ENCODE measurements around the gene NOP9.

The NOP9 gene

DNA sequence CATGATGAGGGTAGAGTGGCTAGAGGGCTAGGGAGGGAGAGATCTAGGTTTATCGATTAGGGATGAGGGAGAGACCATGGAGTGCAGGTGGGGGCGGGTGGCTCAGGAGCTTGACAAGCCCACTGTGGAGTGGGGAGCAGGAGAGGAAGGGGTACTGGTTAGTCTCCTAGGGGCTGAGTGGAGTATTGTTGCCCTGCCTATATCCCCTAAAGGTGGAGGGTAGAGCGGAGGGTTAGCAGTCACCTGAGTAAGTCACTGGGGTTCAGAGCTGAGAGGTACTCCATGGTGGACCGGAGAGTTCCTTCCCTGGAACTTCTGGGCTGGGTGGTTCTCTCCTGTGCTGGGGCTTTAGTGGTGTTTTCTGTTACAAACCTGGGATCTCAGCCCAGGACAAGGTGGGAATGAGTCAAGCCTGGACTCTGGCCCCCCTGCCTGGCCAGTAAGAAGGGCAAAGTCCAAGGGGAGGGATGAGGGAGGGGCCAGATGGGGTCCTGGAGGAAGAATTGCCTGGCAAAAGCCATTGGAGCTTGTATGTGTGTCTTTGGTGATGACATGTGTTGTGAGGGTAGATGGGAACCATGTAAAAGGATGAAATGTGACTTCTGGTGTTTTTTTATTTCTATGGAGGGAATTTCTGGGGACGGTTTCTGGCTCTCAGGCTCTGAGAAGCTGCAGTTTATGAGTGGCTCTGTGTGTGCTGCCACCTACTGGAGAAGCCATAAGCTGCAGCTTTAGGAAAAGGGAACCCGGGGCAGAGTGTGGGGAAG is 8.1 kb downstream of the NOP9 start, which contains the start of gene CIDEB:
TSS of gene CIDEB (minus strand) at position 403 of the 767 bp plus-strand sequence. CDS start at position 284, 119 bp downstream.
- in situ Hi-C loops (cut with MboI; ENCODE audit: low sequenced_read_pairs): no loop called here

- in situ Hi-C loops (cut with MboI; ENCODE audit: low sequenced_read_pairs): no loop called here
Measured at GRCh38 chr14:24308342-24309124, 8.9 kb downstream of the NOP9 start.

DNA sequence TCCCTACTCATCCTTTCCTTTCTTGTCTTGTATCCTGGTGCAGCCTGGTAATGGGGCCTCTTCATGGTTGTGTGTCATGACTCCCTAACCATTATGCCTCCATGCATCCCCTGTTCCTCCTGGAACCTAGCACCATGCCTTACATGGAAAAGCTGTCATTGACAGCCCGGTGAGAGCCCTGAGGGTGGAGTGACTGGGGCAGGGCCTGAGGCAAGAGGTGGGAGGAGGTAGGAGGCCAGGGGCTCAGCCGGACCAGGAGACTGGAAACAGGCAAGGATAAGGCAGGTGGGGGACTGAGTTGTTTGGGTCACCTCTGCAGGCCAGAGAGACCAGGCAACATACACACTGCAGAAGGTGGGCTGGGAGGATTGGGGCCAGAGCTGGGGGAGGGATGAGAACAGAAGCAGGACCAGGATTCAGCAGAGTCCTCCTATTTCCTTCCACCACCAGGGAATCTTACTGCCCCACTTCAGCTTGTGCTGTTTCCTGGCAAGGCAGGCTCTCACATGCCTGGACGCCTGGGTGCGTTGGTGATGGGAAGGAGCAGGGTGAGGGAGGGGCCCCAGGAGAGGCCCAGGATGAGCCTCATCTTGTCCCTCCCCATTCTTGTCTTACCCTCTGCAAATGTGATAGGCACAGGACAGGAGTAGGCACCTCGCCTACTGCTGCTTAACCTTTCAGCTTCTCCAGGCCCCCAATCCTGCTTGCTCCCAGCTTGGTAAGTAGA is 10.1 kb downstream of the NOP9 start, which contains the start of gene LTB4R2:
TSS of gene LTB4R2 (plus strand) at position 603 of the 727 bp plus-strand sequence. CDS start 525 bp downstream, outside the sequence.
- in situ Hi-C loops (cut with MboI; ENCODE audit: low sequenced_read_pairs): no loop called here

GRCh38 chr14:24310265-24310645 is 10.6 kb downstream of the NOP9 start:
- in situ Hi-C loops (cut with MboI; ENCODE audit: low sequenced_read_pairs): no loop called here

DNA sequence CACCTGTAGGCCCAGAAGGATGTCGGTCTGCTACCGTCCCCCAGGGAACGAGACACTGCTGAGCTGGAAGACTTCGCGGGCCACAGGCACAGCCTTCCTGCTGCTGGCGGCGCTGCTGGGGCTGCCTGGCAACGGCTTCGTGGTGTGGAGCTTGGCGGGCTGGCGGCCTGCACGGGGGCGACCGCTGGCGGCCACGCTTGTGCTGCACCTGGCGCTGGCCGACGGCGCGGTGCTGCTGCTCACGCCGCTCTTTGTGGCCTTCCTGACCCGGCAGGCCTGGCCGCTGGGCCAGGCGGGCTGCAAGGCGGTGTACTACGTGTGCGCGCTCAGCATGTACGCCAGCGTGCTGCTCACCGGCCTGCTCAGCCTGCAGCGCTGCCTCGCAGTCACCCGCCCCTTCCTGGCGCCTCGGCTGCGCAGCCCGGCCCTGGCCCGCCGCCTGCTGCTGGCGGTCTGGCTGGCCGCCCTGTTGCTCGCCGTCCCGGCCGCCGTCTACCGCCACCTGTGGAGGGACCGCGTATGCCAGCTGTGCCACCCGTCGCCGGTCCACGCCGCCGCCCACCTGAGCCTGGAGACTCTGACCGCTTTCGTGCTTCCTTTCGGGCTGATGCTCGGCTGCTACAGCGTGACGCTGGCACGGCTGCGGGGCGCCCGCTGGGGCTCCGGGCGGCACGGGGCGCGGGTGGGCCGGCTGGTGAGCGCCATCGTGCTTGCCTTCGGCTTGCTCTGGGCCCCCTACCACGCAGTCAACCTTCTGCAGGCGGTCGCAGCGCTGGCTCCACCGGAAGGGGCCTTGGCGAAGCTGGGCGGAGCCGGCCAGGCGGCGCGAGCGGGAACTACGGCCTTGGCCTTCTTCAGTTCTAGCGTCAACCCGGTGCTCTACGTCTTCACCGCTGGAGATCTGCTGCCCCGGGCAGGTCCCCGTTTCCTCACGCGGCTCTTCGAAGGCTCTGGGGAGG is 11.3 kb downstream of the NOP9 start, which contains the start of gene LTB4R:
TSS of gene LTB4R (plus strand) at position 857 of the 959 bp plus-strand sequence. CDS start 4,150 bp downstream, outside the sequence.
- in situ Hi-C loops (cut with MboI; ENCODE audit: low sequenced_read_pairs): no loop called here

DNA sequence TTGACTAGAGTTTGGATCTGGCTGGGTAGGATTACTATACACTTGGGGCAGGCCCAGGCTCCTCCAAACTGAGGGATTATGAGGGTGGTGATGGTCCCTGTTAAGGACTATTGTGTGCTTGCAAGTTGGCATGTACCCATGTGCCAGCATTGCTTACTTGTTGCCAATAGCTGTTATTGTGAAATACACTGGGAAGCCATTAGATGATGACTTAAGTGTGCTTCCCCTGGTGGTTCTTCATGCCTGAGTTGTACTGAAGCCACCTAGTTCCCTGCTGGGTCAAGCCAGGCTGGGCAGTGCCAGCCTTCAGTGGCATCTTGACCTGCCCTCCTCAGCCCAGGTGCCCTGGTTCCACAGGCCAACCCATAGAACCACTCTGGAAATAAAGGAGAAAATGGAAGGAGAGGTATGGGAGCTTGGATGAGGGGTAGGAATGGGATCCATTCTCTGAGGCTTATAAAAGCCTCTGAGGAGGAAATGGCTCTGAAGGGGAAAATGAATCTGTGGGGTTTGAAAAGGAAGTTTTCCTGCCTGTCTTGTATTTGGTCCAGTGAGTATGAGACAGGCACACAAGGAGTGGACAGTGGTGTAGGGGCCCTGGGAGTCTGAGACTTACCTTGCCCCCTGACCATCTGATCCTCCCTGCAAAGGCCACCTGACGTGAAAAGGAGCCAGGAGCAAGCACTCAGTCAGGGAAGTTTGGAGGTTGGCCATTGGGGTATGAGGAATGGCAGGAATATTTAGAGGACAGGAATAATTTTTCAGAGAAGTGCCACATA is 12.4 kb downstream of the NOP9 start:
- in situ Hi-C loops (cut with MboI; ENCODE audit: low sequenced_read_pairs): no loop called here

DNA sequence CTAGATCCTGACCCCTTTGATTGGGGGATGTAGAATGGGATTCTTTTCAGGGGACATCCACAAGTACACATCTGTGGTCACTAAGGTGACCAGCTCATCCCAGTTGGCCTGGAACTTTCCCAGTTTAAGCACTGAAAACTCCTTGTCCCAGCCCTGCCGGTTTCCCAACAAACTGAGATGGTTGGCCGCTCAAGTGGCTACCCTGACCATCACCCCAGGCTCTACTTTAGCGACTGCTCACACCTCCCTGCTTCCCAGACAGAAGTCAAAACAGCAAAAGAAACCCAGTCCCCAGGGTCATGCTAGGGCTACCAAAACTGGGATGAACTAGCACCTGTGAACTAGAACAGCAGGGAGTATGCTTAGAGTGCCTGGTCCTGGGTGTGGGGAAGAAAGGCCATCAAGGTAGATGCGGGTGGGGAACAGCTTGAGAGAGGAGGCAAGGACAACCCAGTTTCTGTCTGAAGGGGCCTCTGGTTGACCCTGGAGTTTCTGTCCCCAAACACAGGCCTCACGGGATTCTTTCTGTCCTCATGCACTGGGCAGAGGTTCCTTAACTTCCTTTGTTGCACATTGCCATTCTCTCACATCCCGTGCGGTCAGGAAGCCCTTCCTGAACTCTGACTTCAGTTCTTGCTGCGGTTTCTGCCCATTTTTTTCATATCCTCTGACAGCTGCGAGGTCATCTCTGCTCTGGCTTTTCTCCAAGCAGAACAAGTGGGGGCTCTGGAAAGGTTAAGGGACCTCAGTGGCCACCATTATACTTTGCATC is 13.3 kb downstream of the NOP9 start:
- in situ Hi-C loops (cut with MboI; ENCODE audit: low sequenced_read_pairs): no loop called here

GRCh38 chr14:24313913-24314312 is 14.3 kb downstream of the NOP9 start:
- in situ Hi-C loops (cut with MboI; ENCODE audit: low sequenced_read_pairs): no loop called here

- in situ Hi-C loops (cut with MboI; ENCODE audit: low sequenced_read_pairs): no loop called here
Measured at GRCh38 chr14:24314377-24315193, 14.9 kb downstream of the NOP9 start.

DNA sequence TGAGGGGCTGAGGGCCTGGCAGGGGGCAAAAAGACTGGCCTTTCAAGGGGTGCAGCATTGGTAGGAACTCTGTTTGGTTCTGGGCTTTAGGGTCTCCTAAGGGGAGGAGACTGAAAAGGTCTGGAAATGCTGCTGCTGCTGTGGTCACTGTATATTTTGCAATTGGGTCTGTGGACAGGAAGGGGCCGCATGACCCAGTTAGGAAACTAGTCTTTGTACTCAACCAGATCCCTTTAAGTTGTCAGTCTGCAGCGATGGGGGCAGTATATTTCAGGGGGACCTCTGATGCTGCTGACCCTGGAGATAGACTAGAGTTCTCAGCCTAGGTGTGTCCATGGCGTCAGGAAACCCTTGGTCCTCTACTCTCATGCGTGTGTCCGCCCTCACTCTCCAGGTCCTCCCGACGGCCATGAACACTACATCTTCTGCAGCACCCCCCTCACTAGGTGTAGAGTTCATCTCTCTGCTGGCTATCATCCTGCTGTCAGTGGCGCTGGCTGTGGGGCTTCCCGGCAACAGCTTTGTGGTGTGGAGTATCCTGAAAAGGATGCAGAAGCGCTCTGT is 15.7 kb downstream of the NOP9 start:
- in situ Hi-C loops (cut with MboI; ENCODE audit: low sequenced_read_pairs): no loop called here

- in situ Hi-C loops (cut with MboI; ENCODE audit: low sequenced_read_pairs): no loop called here
Measured at GRCh38 chr14:24315807-24316596, 16.4 kb downstream of the NOP9 start.

GRCh38 chr14:24316597-24316950 is 16.9 kb downstream of the NOP9 start:
- in situ Hi-C loops (cut with MboI; ENCODE audit: low sequenced_read_pairs): no loop called here

DNA sequence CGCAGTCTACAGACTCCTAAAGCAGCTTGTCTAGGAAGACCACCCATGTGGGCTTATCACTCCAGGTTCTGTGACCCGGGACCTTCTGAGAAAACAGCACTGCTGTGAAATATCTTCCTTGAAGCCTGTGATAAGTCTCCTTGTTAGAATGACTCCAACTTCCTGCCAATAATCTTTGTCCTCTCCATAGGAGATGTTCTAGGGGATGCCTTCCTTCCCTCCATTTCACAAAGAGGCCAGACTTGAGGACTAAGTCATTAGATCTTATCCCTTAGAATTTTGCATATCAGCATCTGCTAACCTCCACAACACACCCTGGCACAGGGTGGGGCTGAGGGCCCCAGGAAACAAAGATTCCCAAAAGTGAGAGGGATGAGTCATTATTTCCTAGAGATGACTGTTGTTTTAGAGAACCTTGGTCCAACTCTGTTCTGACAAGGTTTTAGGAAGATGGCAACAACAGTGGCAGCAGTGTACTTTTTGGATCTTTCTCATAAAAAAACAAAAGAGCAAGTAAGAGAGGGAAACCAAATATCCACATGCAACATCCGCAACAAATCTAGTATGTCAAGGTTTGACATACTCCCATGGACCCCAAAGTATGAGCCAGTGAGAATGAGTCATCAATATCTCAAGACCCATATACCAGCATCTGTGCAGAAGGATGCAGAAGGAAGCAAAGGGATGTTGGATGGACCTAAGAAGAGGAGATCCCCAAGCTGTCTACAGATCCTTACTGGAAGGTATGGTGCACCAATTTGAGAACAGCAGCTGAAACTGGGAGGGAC is 17.7 kb downstream of the NOP9 start:
- in situ Hi-C loops (cut with MboI; ENCODE audit: low sequenced_read_pairs): no loop called here

DNA sequence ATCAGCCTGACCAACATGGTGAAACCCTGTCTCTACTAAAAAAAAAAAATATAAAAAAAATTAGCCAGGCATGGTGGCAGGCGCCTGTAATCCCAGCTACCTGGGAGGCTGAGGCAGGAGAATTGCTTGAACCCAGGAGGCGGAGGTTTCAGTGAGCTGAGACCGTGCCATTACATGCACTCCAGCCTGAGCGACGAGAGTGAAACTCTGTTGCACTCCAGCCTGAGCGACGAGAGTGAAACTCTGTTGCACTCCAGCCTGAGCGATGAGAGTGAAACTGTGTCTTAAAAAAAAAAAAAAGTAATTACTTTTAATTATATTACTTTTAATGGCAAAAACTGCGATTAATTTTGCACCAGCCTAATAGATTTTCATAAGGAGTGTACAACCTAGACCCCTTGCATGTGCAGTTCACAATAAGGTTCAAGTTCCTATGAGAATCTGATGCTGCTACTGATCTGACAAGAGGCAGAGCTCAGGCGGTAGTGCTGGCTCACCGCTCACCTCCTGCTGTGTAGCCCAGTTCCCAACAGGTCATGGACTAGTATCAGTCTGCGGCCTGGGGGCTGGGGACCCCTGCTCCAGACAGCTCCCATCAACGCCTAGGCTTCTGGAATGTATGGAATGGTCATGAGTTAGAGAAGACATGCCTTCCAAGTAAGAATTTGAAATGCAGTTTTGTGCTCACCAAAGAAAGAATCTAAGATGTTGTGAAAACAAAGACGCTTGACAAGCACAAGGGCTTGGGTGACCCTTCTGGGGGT is 21.7 kb downstream of the NOP9 start:
- in situ Hi-C loops (cut with MboI; ENCODE audit: low sequenced_read_pairs): no loop called here

DNA sequence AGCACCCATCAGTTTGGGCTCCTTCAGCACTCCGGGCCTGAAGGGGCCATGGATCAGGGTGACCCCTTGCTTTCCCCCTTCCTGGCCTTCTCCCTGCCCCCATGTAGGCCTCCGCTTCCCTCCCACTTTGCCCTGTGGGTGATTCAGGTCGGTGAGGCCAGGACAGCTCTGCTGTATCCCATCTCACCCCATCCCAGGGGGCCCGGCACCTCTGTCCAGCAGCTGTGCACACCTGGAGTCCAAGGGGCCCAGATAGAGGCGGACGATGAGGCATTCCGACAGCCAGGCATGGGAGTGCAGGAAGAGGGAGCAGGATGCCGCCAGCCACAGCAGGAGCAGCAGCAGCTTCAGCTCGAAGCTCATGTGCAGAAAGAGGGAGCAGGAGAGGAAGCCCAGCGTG is 23.0 kb downstream of the NOP9 start:
- in situ Hi-C loops (cut with MboI; ENCODE audit: low sequenced_read_pairs): no loop called here
